Astrocyte of the cerebellum (primary cell): Measurements from ENCODE around the gene PFKM.
A peak's percentile ranks its signal among the peaks of the same experiment; 100 is the strongest.

Source experiments
- DNase-seq: peaks from one replicate; pipeline ENCODE4 v3.0.0-alpha.2; 2011; ENCODE audit warnings: low read depth
- H3K4me3 ChIP-seq: 2 replicates; pipeline ENCODE4 v1.5.1; 2011; ENCODE audit warnings: mild to moderate bottlenecking, low read depth, low read length, moderate library complexity
- CTCF ChIP-seq: IDR thresholded peaks from 2 replicates; pipeline ENCODE4 v1.5.1; 2012; ENCODE audit warnings: low read length, low read depth, moderate library complexity, mild to moderate bottlenecking; ENCODE audit errors: missing control alignments
- in situ Hi-C: cut with HindIII; loops from 2 replicates; pipeline ENCODE4 v1.10.0; 2017; ENCODE audit warnings: low sequenced_read_pairs

PFKM gene

GRCh38 chr12:48084841-48085460 is 34.2 kb upstream of the PFKM start:
- no peak for DNase-seq
- no peak for TF ChIP-seq CTCF
- H3K4me3 ChIP-seq, result no peak overlapping the region
- in situ Hi-C loops, result loop anchor here (5.0 kb wide), 1 partner anchor 92 kb away; no protein-coding TSS in a partner anchor

GRCh38 chr12:48086327-48086726 is 32.8 kb upstream of the PFKM start:
- TF ChIP-seq CTCF, result no peak
- in situ Hi-C loops, result no loop called here
- DNase-seq, result no peak
- no peak overlapping the region for H3K4me3 ChIP-seq

GRCh38 chr12:48092611-48093010 is 26.6 kb upstream of the PFKM start:
- H3K4me3 ChIP-seq, result no peak overlapping the region
- DNase-seq, result no peak
- TF ChIP-seq CTCF, result no peak
- in situ Hi-C loops, result no loop called here

- peak overlapping the region; percentile 77 for H3K4me3 ChIP-seq
- in situ Hi-C loops, result no loop called here
- TF ChIP-seq CTCF, result no peak
- DNase-seq, result no peak
Measured at GRCh38 chr12:48104531-48104930, 14.6 kb upstream of the PFKM start.

- in situ Hi-C loops, result no loop called here
Measured at GRCh38 chr12:48105321-48105866, 13.8 kb upstream of the PFKM start.

More at GRCh38 chr12:48105321-48105866, 13.8 kb upstream of the PFKM start:
- no peak for TF ChIP-seq CTCF
- H3K4me3 ChIP-seq, result peak overlapping the region; percentile 77
- no peak for DNase-seq
